ENCODE data around the gene HEMK1. TPM values are rescaled to one million over a fixed set of nuclear protein-coding genes. Genes with fewer than 3 reads are reported as not detected.

The HEMK1 gene
- total RNA-seq, 1 donor from 2014 or later = 28.3 TPM

DNA sequence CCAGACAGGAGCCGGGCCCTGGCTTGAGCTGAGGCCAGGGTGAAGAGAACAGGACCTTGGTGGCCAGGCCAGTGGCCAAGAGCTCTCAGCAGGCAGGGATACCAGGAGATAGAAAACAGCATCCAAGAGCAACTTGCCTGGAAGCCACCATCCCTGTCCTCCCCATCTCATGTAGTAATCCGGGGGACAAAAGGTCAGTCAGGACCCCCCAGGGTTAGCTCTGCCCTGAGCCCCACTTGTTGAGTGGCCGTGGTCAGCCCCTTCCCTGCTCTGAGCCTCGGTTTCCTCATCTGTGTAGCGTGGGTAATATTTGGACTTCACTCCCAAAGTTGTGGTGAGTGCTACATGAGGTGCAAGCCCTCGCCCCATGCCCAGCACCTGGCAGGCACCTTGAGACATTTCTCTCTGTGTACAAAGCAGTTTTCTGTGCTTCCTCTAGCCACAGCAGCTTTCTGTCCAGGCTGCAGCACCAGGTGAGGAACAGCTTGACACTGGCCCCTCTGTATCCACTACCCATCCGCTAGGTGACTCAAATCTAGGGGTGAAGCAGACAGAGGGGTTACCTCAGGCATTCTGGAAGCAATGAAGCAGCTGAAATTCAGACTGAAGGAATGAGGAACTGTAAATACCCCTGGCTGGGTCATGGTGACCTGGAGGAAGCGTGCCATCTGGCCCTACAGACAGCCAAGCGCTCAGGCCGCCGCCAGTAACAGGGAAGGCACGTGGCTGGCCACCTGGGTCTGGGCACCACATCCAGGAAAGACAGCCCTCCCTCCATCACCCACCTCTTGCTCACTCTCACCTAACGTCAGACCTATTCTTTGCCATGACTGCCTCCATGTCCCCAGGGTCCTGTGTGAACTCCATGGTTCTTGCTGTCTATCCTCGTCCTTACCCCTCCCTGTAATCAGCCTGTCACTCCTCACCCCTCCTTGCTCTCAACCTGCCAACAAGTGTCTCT lies 35.6 kb downstream of the HEMK1 start:
- no peaks in the 10 kb centered on the region for H3K27me3 ChIP-seq
- peaks cover 50% of the 10 kb centered on the region for H3K36me3 ChIP-seq
- H3K4me3 ChIP-seq = peak overlapping the region; percentile 83
- H3K27ac ChIP-seq = peak overlapping the region; percentile 91
- TF ChIP-seq, protein P1, sequence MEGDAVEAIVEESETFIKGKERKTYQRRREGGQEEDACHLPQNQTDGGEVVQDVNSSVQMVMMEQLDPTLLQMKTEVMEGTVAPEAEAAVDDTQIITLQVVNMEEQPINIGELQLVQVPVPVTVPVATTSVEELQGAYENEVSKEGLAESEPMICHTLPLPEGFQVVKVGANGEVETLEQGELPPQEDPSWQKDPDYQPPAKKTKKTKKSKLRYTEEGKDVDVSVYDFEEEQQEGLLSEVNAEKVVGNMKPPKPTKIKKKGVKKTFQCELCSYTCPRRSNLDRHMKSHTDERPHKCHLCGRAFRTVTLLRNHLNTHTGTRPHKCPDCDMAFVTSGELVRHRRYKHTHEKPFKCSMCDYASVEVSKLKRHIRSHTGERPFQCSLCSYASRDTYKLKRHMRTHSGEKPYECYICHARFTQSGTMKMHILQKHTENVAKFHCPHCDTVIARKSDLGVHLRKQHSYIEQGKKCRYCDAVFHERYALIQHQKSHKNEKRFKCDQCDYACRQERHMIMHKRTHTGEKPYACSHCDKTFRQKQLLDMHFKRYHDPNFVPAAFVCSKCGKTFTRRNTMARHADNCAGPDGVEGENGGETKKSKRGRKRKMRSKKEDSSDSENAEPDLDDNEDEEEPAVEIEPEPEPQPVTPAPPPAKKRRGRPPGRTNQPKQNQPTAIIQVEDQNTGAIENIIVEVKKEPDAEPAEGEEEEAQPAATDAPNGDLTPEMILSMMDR (IDR thresholded peaks at IDR 0.05) = no peak
- DNase-seq (no peak), ATAC-seq (no peak)
- intact Hi-C loops (cut with DNase I) = no loop called here
- no peaks in the 10 kb centered on the region for H3K9me3 ChIP-seq
- peaks cover 90% of the 10 kb centered on the region for H3K4me1 ChIP-seq

DNA sequence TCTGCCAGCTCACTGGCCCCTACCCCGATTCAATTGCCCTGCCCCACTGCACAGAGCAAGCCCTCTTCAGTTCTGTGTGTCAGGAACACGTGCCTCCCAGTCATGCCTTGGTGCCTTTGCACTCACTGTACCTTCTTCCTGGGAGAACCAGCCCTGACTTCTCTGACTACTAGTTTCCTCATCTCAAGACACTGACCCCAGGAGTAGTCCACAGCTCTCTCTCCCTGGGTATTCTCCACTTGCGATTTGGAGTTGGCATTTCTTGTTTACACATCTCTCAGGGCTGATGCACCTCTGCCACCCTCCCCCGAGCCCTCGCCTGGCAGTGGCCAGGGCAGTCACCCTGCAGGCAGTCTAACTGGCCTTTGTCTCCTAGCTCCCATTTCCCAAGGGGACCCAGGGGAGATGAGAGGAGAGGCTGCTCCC lies 36.6 kb downstream of the HEMK1 start:
- intact Hi-C loops (cut with DNase I) = no loop called here
- no peaks in the 10 kb centered on the region for H3K9me3 ChIP-seq
- ATAC-seq (peak; percentile 8), DNase-seq (no peak)
- TF ChIP-seq, protein P1 (IDR thresholded peaks at IDR 0.05) = no peak
- peaks cover 50% of the 10 kb centered on the region for H3K36me3 ChIP-seq
- H3K4me3 ChIP-seq = peak overlapping the region; percentile 83
- H3K27me3 ChIP-seq = no peaks in the 10 kb centered on the region
- H3K27ac ChIP-seq = peak overlapping the region; percentile 91
- peaks cover 90% of the 10 kb centered on the region for H3K4me1 ChIP-seq

DNA sequence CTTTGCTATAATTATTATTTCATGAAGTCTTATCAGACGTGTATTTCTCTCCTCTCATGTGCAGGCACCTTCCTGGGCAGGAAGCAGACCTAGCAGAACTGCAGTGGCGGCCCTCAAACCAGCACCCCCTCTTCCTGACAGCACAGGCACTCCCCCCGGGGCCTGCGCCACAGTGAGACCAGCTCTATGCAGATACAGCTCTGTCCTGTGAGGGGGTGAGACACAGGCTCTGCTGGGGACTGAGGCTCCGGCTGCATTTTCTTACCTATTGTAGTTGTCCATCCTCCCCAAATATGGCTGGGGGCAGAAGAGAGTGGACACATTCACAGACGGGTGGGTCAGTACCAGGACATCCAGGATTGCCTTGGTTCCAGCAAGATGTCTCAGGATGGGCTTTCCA lies 37.3 kb downstream of the HEMK1 start:
- intact Hi-C loops (cut with DNase I) = no loop called here
- ATAC-seq (no peak), DNase-seq (no peak)
- peak overlapping the region; percentile 83 for H3K4me3 ChIP-seq
- H3K27ac ChIP-seq = peak overlapping the region; percentile 91
- TF ChIP-seq, protein P1 (IDR thresholded peaks at IDR 0.05) = no peak
- no peaks in the 10 kb centered on the region for H3K27me3 ChIP-seq
- H3K4me1 ChIP-seq = peaks cover 84% of the 10 kb centered on the region
- H3K36me3 ChIP-seq = peaks cover 50% of the 10 kb centered on the region
- H3K9me3 ChIP-seq = no peaks in the 10 kb centered on the region

DNA sequence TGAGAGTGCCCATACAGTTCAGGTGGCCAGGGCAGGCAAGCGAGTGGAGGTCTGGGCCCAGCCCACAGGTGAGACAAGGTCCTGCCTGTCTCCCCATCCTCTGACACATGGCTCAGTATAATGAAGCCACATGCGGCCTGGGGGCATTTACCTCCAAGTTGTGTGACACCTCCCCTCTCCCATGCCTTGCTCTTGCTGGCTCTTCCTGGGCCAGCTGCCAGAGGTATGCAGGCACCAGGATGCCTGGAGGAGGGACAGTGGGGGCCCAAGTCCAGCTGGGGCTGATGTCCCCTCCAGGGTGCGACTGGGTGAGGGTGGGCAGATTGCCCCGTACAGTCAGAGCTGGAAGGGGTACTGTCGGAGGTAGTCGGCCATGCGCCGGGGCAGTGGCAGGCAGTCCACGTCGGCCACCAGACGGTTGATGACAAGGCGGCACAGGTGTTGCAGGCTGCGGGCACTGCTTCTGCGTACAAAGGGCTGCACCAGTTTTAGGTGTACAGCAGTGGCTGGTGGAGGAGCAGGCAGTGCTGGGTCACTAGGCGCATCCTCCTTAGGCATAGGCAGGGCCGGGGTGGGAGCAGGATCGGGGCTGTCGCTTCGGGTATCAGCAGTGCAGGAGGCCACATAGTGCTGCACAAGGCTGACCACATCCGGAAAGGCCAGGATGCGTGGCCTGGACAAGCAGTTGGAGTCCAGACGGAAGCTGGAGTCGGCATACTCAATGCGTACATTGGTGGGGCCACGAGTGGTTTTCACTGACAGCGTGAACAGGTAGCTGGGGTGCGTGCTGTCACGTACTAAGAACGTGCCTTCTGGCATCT lies 38.2 kb downstream of the HEMK1 start:
- intact Hi-C loops (cut with DNase I) = no loop called here
- H3K27me3 ChIP-seq = no peaks in the 10 kb centered on the region
- H3K36me3 ChIP-seq = peaks cover 50% of the 10 kb centered on the region
- DNase-seq = no peak
- H3K27ac ChIP-seq = peak overlapping the region; percentile 91
- H3K9me3 ChIP-seq = no peaks in the 10 kb centered on the region
- H3K4me3 ChIP-seq = peak overlapping the region; percentile 83
- ATAC-seq = no peak
- H3K4me1 ChIP-seq = peaks cover 79% of the 10 kb centered on the region
- TF ChIP-seq, protein P1 (IDR thresholded peaks at IDR 0.05) = no peak

DNA sequence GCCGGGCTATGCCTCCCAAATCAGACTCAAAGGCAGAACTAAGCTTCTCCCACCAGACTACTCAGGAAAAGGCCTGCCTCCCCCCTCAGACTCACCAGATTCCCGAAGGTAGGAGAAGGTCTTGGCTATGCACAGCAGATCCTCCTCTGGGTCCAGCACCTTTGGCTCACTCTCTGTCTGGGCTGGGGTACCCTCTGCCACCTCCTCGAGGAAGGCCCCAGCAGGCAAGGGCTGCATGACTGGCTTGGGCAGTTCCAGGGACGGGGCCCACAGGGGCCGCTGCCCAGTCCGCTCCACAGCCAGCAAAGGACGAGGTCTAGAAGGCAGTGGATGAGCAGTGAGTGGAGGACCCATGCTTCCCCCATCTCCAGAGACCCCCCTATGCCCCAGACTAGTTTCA lies 39.0 kb downstream of the HEMK1 start:
- intact Hi-C loops (cut with DNase I) = no loop called here
- TF ChIP-seq, protein P1 (IDR thresholded peaks at IDR 0.05) = no peak
- H3K27me3 ChIP-seq = no peaks in the 10 kb centered on the region
- peak overlapping the region; percentile 83 for H3K4me3 ChIP-seq
- H3K36me3 ChIP-seq = peaks cover 50% of the 10 kb centered on the region
- peaks cover 79% of the 10 kb centered on the region for H3K4me1 ChIP-seq
- ATAC-seq (no peak), DNase-seq (no peak)
- H3K27ac ChIP-seq = peak overlapping the region; percentile 91
- no peaks in the 10 kb centered on the region for H3K9me3 ChIP-seq

Measured in upper lobe of right lung (tissue), 1 donor.